CD14-positive monocyte (primary cell): Measurements from ENCODE around the gene MRPL42. TPM values are rescaled to one million over a fixed set of nuclear protein-coding genes. Genes with fewer than 3 reads are reported as not detected.

Experiments
- DNase-seq, 3 donors: peaks; one replicate each; pipeline ENCODE4 v3.0.0-alpha.2; 2011 to 2022
- H2AFZ ChIP-seq: 2 replicates; pipeline ENCODE4 v1.6.0; 2012; ENCODE audit warnings: mild to moderate bottlenecking, low read depth, low read length, inconsistent platforms; ENCODE audit not compliant: insufficient read depth, poor library complexity, severe bottlenecking
- H3K27ac ChIP-seq, 2 donors: 1 replicate in 1 of 2; 2 replicates in 1 of 2; pipeline ENCODE4 v1.5.1; 2012 to 2013; ENCODE audit warnings: low read length in 2 of 2, control low read depth in 1 of 2, inconsistent platforms in 1 of 2, low read depth in 1 of 2, mild to moderate bottlenecking in 1 of 2
- H3K27me3 ChIP-seq, 2 donors: one replicate each; pipeline versions ENCODE4 v1.6.0 to v1.6.1; 2011 to 2013; ENCODE audit warnings: low read length in 2 of 2; ENCODE audit not compliant: control insufficient read depth in 2 of 2, insufficient read depth in 2 of 2
- H3K36me3 ChIP-seq, 2 donors: replicated peaks in 1 of 2; 1 replicate in 1 of 2; 2 replicates in 1 of 2; pipeline versions ENCODE4 v1.5.1 to v1.6.1; 2012 to 2013; ENCODE audit warnings: low read length in 2 of 2, control low read depth in 1 of 2, inconsistent platforms in 1 of 2, mild to moderate bottlenecking in 1 of 2; ENCODE audit not compliant: insufficient read depth in 2 of 2, control insufficient read depth in 1 of 2
- H3K4me1 ChIP-seq, 2 donors: 1 replicate in 1 of 2; 2 replicates in 1 of 2; pipeline versions ENCODE4 v1.5.1 to v1.6.1; 2012 to 2013; ENCODE audit warnings: low read length in 2 of 2, control low read depth in 1 of 2, inconsistent platforms in 1 of 2, mild to moderate bottlenecking in 1 of 2, moderate library complexity in 1 of 2; ENCODE audit not compliant: insufficient read depth in 2 of 2, control insufficient read depth in 1 of 2
- H3K4me2 ChIP-seq: replicated peaks from 2 replicates; pipeline ENCODE3; 2012; ENCODE audit warnings: low read length, moderate library complexity, mild to moderate bottlenecking; ENCODE audit not compliant: poor library complexity, severe bottlenecking; ENCODE audit errors: extremely low read depth
- H3K4me3 ChIP-seq, 3 experiments: fragments of 200-600 bp in 1 of 3; sonication (generic) in 1 of 3; replicated peaks in 1 of 3; 1 replicate in 2 of 3; 2 replicates in 1 of 3; pipeline ENCODE4 v1.5.1; 2011 to 2013; ENCODE audit warnings: low read length in 3 of 3, mild to moderate bottlenecking in 3 of 3, control low read depth in 2 of 3, low read depth in 2 of 3, inconsistent platforms in 1 of 3, moderate library complexity in 1 of 3
- H3K79me2 ChIP-seq: 2 replicates; pipeline ENCODE4 v1.6.0; 2012; ENCODE audit warnings: mild to moderate bottlenecking, control low read depth, inconsistent platforms, low read length, moderate library complexity; ENCODE audit not compliant: insufficient read depth
- H3K9ac ChIP-seq: 2 replicates; pipeline ENCODE4 v1.6.0; 2017; ENCODE audit warnings: low read length, mild to moderate bottlenecking; ENCODE audit not compliant: insufficient read depth, poor library complexity, severe bottlenecking
- H3K9me3 ChIP-seq, 2 donors: replicated peaks in 1 of 2; 1 replicate in 1 of 2; 2 replicates in 1 of 2; pipeline versions ENCODE4 v1.5.1 to v1.6.1; 2012 to 2013; ENCODE audit warnings: low read length in 2 of 2, control low read depth in 1 of 2; ENCODE audit not compliant: control insufficient read depth in 1 of 2, insufficient read depth in 1 of 2
- H4K20me1 ChIP-seq: 2 replicates; pipeline ENCODE4 v1.6.0; 2012; ENCODE audit warnings: mild to moderate bottlenecking, low read length, control low read depth, moderate library complexity; ENCODE audit not compliant: insufficient read depth
- H3K27ac Mint-ChIP-seq, 7 donors: one replicate each; pipeline ENCODE4 v1.8.0; 2020; ENCODE audit warnings: mild to moderate bottlenecking in 7 of 7, mixed read lengths in 7 of 7, moderate library complexity in 6 of 7, inconsistent platforms in 2 of 7
- H3K27me3 Mint-ChIP-seq, 3 donors: one replicate each; pipeline ENCODE4 v1.8.0; 2021 to 2022; ENCODE audit warnings: low read depth in 3 of 3, mild to moderate bottlenecking in 3 of 3, mixed read lengths in 3 of 3, moderate library complexity in 3 of 3, inconsistent platforms in 1 of 3
- H3K36me3 Mint-ChIP-seq, 2 donors: one replicate each; pipeline ENCODE4 v1.8.0; 2020; ENCODE audit warnings: mixed read lengths in 2 of 2, inconsistent platforms in 1 of 2, mild to moderate bottlenecking in 1 of 2
- H3K4me1 Mint-ChIP-seq: one replicate; pipeline ENCODE4 v1.8.0; 2020; ENCODE audit warnings: mild to moderate bottlenecking, mixed read lengths
- H3K4me3 Mint-ChIP-seq, 2 donors: one replicate each; pipeline ENCODE4 v1.8.0; 2020; ENCODE audit warnings: mild to moderate bottlenecking in 2 of 2, mixed read lengths in 2 of 2, moderate library complexity in 1 of 2
- H3K9me3 Mint-ChIP-seq, 7 donors: one replicate each; pipeline ENCODE4 v1.8.0; 2020 to 2022; ENCODE audit warnings: mixed read lengths in 7 of 7, mild to moderate bottlenecking in 6 of 7, moderate library complexity in 6 of 7, inconsistent platforms in 2 of 7
- WGBS: methylation state at CpG from one replicate; pipeline ENCODE4 v1.1.5; 2013; ENCODE audit warnings: missing lambda C conversion rate; ENCODE audit not compliant: insufficient coverage; 5-methylcytosine and 5-hydroxymethylcytosine counted together
- intact Hi-C, 2 donors: fragments of 100-400 bp; cut with micrococcal nuclease; formaldehyde crosslinking; loops; one replicate each; pipeline versions ENCODE4 v1.15.0 to v1.15.1; 2023
- polyA minus RNA-seq: library from RNA; depleted of rRNA, polyadenylated mRNA; stranded (reverse); fragments of >200 nt; gene quantifications from 2 replicates; pipeline ENCODE4 v1.2.3, GENCODE V29; 2012
- polyA plus RNA-seq, 3 donors: library from polyadenylated mRNA; depleted of rRNA in 1 of 3; unstranded in 2 of 3; stranded (reverse) in 1 of 3; fragments of 300-500 nt in 2 of 3; fragments of >200 nt in 1 of 3; fragmentation: Illumina TruSeq in 2 of 3; gene quantifications; 1 replicate in 2 of 3; 2 replicates in 1 of 3; pipeline ENCODE4 v1.2.3, GENCODE V29; 2012 to 2021
- total RNA-seq, 12 experiments: library from RNA in 1 of 12; stranded (reverse) in 1 of 12; fragments of 120-200 nt in 1 of 12; gene quantifications; one replicate each; pipeline ENCODE4 v1.2.4 and lab custom pipeline; 2013 to 2026; ENCODE audit warnings: mixed read lengths in 6 of 12, inconsistent platforms in 1 of 12
- TF ChIP-seq, protein P1 (sequence below): fragments of 200-600 bp; IDR thresholded peaks from one replicate; pipeline ENCODE4 v1.8.0; 2022; ENCODE audit warnings: antibody characterized with exemption, mild to moderate bottlenecking

Gene MRPL42
- 35.7 TPM for total RNA-seq (2013)
- polyA plus RNA-seq (10 to 100 TPM; 15.7 to 68.3 (median 62.8) TPM), polyA minus RNA-seq (7.2 and 16.4 TPM in 2 replicates), total RNA-seq (lab: John Stamatoyannopoulos, UW) (4.6 to 42.8 (median 19.4) reads per million in 11 experiments)

DNA sequence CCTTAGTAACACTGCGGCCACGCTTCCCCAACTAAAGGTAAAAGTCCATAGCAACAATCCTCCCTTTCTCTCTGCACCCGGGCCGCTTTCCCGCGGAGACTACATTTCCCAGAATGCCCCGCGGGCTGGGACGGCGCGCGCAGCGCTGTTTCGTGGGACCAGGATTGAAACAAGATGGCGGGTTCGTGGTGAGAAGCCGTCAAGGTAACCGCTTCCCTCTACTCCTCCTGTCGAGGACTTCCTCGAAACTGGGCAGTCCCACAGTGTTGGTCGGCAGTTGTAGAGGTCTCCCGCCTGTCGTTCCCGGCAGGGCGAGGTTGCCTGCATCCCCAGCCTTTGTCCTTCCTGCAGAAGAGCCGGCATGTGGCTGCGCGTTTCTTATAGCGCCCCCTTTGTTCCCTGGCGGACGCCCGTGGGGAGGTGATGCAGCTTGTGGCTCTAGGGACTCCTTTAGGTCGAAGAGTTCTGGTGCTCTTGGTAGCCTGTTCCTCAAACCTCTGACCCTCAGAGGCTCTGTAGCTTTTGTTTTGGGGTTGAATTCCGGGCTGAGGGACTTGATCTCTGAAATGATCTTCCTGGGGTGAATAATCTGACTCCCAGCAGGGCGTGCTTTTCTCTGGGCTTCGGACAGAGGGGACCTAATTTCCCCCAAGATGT is at the start of gene MRPL42:
Gene MRPL42, plus strand, starts transcription at position 164 of the 657 bp plus-strand sequence. CDS start 1,772 bp downstream, outside the sequence.
- Histone ChIP-seq H3K4me3 (peak within 1 kb of the TSS; percentile 44 to 85 (median 82)), H3K27me3 (no peaks in the 10 kb centered on the region), H4K20me1 (no peaks in the 10 kb centered on the region), H3K4me1 (peaks cover 6 to 9% of the 10 kb centered on the region in 2 donors), H3K36me3 (peaks cover 8 to 29% of the 10 kb centered on the region in 2 donors), H3K27ac (peak within 1 kb of the TSS; percentile 66 to 93), H3K9me3 (no peaks in the 10 kb centered on the region), H2AFZ (peak within 1 kb of the TSS; percentile 91), H3K79me2 (peaks cover 34% of the 10 kb centered on the region), H3K4me2 (peak within 1 kb of the TSS; percentile 89), H3K9ac (peak within 1 kb of the TSS; percentile 82)
- Mint-ChIP-seq H3K27me3 (peaks cover 0 to 3% (median 0%) of the 10 kb centered on the region in 3 donors), H3K4me1 (peaks cover 21% of the 10 kb centered on the region), H3K4me3 (peak within 1 kb of the TSS; percentile 89 to 93), H3K36me3 (peaks cover 13 to 20% of the 10 kb centered on the region in 2 donors), H3K9me3 (peaks cover 0 to 3% (median 0%) of the 10 kb centered on the region in 7 donors), H3K27ac (peak within 1 kb of the TSS; percentile 89 to 97 (median 94))
- DNase-seq, result peak; percentile 82 to 87 (median 83)
- WGBS, result 0% methylated on average over 27 of the region's 36 CpGs
- intact Hi-C loops, result no loop called here
- TF ChIP-seq, protein P1, sequence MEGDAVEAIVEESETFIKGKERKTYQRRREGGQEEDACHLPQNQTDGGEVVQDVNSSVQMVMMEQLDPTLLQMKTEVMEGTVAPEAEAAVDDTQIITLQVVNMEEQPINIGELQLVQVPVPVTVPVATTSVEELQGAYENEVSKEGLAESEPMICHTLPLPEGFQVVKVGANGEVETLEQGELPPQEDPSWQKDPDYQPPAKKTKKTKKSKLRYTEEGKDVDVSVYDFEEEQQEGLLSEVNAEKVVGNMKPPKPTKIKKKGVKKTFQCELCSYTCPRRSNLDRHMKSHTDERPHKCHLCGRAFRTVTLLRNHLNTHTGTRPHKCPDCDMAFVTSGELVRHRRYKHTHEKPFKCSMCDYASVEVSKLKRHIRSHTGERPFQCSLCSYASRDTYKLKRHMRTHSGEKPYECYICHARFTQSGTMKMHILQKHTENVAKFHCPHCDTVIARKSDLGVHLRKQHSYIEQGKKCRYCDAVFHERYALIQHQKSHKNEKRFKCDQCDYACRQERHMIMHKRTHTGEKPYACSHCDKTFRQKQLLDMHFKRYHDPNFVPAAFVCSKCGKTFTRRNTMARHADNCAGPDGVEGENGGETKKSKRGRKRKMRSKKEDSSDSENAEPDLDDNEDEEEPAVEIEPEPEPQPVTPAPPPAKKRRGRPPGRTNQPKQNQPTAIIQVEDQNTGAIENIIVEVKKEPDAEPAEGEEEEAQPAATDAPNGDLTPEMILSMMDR, result peak; percentile 86

DNA sequence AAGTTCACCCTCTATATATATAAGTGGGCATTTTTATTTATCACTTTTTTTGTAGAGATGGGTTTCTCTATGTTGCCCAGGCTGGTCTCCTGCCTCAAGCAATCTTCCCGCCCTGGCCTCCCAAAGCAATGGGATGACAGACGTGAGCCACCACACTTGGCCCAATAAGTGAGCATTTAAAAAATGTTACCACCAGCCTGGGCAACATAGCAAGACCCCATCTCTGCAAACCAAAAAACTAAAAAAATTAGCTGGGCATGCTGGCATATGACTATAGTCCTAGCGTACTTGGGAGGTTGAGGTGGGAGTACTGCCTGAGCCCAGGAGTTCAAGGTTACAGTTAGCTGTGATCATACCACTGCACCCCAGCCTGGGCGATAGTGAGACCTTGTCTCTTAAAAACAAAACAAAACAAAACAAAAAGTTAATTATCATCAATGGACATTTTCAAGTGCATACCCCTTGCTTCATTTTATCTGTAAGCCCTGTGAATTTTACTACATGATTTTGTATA is 49.3 kb upstream of the MRPL42 start:
- 83% methylated on average over 2 of the region's 4 CpGs for WGBS
- Mint-ChIP-seq H3K27me3 (no peaks in the 10 kb centered on the region), H3K9me3 (no peaks in the 10 kb centered on the region), H3K36me3 (peaks cover 2 to 8% of the 10 kb centered on the region in 2 donors), H3K27ac (no peak overlapping the region), H3K4me1 (peaks cover 38% of the 10 kb centered on the region), H3K4me3 (no peak overlapping the region)
- peaks cover 99% of the 10 kb centered on the region for H3K79me2 ChIP-seq
- no peak overlapping the region for H3K9ac ChIP-seq
- no peak overlapping the region for H3K4me2 ChIP-seq
- no peak overlapping the region for H3K4me3 ChIP-seq
- H2AFZ ChIP-seq, result no peak overlapping the region
- H4K20me1 ChIP-seq, result peaks cover 98% of the 10 kb centered on the region
- peaks cover 9 to 14% of the 10 kb centered on the region in 2 donors for H3K4me1 ChIP-seq
- TF ChIP-seq, protein P1, result no peak
- no peak overlapping the region for H3K27ac ChIP-seq
- no peaks in the 10 kb centered on the region for H3K9me3 ChIP-seq
- no peaks in the 10 kb centered on the region for H3K27me3 ChIP-seq
- no peak for DNase-seq
- intact Hi-C loops, result no loop called here
- no peaks in the 10 kb centered on the region for H3K36me3 ChIP-seq
